PC-3 (cell line): ENCODE results near the gene ZNF532.

ENCODE experiments used
- EZH2 ChIP-seq: fragments of 300-600 bp; sonication (generic); IDR thresholded peaks from one replicate; pipeline ENCODE4 v1.6.1; 2017; ENCODE audit warnings: antibody characterized with exemption, mild to moderate bottlenecking, low read length; ENCODE audit not compliant: unreplicated experiment
- EZH2phosphoT487 ChIP-seq: fragments of 300-600 bp; sonication (generic); IDR thresholded peaks from 2 replicates; pipeline ENCODE4 v1.6.1; 2018; ENCODE audit warnings: mild to moderate bottlenecking, antibody characterized with exemption, low read length, borderline replicate concordance
- TF ChIP-seq, protein P1 (sequence below): fragments of 300-600 bp; sonication (generic); conservative IDR thresholded peaks from 2 replicates; pipeline ENCODE4 v1.5.1; 2017; ENCODE audit warnings: antibody characterized with exemption, low read depth, mild to moderate bottlenecking, low read length

DNA sequence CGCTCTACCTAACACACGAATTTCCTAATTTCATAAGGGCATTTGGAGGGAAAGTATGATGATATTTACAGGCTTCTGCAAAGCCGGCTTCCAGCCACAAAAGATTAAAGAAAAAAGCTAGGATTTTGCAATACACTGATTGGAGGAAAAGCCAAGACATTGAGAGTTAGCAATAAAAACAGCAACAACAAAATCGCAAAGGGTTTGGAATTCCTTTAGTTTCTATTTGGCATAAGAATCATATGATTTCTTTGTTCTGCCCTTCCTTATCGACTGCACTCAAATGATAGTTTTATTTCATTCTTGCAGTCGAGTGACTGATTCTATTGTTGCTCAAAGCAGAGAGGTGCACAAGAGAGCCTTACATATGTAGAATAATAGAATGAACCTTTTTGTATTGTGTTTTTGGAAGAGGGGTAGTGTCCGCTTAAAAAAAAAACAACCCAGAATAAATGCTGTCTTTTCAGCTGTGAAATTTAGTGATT is 3.9 kb upstream of the ZNF532 start:
- TF ChIP-seq, protein P1, sequence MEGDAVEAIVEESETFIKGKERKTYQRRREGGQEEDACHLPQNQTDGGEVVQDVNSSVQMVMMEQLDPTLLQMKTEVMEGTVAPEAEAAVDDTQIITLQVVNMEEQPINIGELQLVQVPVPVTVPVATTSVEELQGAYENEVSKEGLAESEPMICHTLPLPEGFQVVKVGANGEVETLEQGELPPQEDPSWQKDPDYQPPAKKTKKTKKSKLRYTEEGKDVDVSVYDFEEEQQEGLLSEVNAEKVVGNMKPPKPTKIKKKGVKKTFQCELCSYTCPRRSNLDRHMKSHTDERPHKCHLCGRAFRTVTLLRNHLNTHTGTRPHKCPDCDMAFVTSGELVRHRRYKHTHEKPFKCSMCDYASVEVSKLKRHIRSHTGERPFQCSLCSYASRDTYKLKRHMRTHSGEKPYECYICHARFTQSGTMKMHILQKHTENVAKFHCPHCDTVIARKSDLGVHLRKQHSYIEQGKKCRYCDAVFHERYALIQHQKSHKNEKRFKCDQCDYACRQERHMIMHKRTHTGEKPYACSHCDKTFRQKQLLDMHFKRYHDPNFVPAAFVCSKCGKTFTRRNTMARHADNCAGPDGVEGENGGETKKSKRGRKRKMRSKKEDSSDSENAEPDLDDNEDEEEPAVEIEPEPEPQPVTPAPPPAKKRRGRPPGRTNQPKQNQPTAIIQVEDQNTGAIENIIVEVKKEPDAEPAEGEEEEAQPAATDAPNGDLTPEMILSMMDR, result no peak
- TF ChIP-seq EZH2 (no peak), EZH2phosphoT487 (no peak)
